IPS-15b (cell line): ENCODE data around the gene DNAL4.

Source experiments
- H3K27me3 ChIP-seq: one replicate; pipeline ENCODE4 v1.6.1; 2013; ENCODE audit warnings: low read length; ENCODE audit not compliant: control insufficient read depth, insufficient read depth
- H3K36me3 ChIP-seq: one replicate; pipeline ENCODE4 v1.6.1; 2013; ENCODE audit warnings: low read length; ENCODE audit not compliant: control insufficient read depth, insufficient read depth
- H3K4me1 ChIP-seq: one replicate; pipeline ENCODE4 v1.6.1; 2013; ENCODE audit warnings: mild to moderate bottlenecking, low read length; ENCODE audit not compliant: control insufficient read depth, insufficient read depth
- H3K4me3 ChIP-seq: one replicate; pipeline ENCODE4 v1.5.1; 2013; ENCODE audit warnings: low read depth, low read length
- H3K9ac ChIP-seq: one replicate; pipeline ENCODE4 v1.6.1; 2013; ENCODE audit warnings: low read depth, mild to moderate bottlenecking, low read length
- H3K9me3 ChIP-seq: one replicate; pipeline ENCODE4 v1.6.1; 2013; ENCODE audit warnings: mild to moderate bottlenecking, low read length; ENCODE audit not compliant: control insufficient read depth, insufficient read depth

Gene DNAL4

DNA sequence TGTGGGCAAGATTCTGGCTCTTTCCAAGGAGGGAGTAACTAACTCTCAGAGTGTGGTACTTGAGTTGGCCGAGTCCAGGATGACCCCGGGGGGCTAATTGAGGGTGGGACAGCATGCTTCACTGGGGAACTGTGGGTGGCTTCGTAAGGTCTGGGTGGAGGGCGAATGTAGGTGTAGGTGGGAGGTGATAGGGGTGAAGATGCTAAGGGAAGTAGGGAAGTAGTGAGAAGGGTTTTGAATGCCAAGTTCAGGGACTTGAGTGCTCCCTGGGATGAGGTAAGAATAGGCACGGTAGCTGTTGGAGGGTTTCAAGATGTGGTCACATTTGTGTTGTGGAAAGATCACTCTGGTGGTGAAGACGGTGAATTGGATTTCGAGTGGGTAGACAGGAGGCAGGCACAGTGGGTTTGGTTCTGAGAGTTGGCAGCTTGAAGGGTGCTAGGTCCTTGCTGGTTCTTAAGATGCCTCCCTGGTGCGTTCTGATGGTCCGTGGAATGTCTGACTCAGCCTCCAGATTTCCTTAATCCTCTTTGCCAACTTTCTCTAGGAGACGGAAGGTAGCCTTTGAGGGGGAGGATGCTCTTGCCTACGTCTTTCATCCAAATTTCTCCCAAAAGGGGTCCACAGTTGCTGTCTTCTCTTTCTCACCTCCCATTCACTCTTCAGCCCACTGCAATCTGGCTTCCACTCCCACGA lies 2.5 kb upstream of the DNAL4 start:
- Histone ChIP-seq H3K4me3 (no peak overlapping the region), H3K4me1 (no peaks in the 10 kb centered on the region), H3K9me3 (no peaks in the 10 kb centered on the region), H3K9ac (no peak overlapping the region), H3K36me3 (no peaks in the 10 kb centered on the region), H3K27me3 (peaks cover 30% of the 10 kb centered on the region)

DNA sequence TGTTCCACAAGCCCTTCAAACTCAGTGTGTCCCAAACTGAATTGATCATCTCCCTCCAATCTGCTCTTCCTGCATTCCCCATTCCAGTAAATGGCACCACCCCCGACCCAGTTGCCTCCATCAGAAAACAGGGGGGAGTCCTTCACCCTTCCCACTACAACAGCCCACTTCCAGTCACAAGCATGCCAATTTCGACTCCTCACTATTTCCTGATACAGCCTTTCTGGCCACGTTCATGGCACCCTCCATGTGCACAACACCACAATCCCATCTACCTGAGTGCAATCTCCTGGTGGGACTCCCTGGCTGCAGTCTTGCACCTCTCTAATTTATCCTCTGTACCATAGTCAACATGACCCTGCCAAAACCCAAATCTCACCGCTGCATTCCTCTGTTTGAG lies 1.6 kb upstream of the DNAL4 start:
- Histone ChIP-seq H3K27me3 (peaks cover 25% of the 10 kb centered on the region), H3K9me3 (no peaks in the 10 kb centered on the region), H3K36me3 (no peaks in the 10 kb centered on the region)

DNA sequence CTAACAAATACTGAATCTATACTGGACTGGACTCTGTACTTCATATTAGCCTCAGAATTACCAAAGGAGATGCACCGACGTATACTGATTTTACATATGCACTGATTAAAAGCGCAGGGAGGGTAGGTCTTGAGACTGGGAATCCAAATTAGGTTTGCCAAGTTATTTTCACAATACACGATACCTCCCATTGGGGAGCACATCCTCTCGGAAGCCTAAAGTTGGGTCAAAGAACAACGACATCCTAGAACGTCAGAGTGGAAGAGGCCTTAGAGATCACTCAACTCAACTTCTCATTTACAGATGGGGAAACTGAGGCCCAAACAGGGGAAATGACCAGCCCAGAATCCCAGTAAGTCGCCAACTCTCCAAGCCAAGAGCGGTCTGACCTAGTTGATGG lies 626 bp downstream of the DNAL4 start:
- H3K9me3 ChIP-seq: no peaks in the 10 kb centered on the region
- H3K4me1 ChIP-seq: no peaks in the 10 kb centered on the region
- H3K4me3 ChIP-seq: peak overlapping the region; percentile 80
- no peaks in the 10 kb centered on the region for H3K36me3 ChIP-seq
- H3K9ac ChIP-seq: peak overlapping the region; percentile 73
- H3K27me3 ChIP-seq: peaks cover 15% of the 10 kb centered on the region

More for the DNA sequence above, 1.6 kb upstream of the DNAL4 start:
- no peaks in the 10 kb centered on the region for H3K4me1 ChIP-seq
- H3K4me3 ChIP-seq: no peak overlapping the region
- H3K9ac ChIP-seq: no peak overlapping the region

DNA sequence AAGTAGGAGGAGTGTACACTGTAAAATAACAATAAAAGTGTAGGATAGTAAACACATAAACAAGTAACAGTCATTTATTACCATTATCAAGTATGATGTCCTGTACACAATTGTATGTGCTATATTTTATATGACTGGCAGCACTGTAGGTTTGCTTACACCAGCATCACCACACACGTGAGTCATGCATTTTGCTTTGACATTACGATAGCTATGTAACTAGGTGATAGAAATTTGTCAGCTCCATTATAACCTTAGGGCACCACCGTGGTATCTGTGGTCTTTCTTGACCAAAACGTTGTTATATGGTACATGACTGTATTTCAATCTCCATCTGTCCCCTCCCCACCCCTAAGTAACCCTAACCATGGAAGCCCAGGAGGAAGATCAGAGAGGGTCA lies 1.1 kb downstream of the DNAL4 start:
- Histone ChIP-seq H3K9ac (no peak overlapping the region), H3K9me3 (no peaks in the 10 kb centered on the region), H3K27me3 (peaks cover 11% of the 10 kb centered on the region), H3K4me1 (no peaks in the 10 kb centered on the region), H3K36me3 (no peaks in the 10 kb centered on the region), H3K4me3 (peak overlapping the region; percentile 80)

DNA sequence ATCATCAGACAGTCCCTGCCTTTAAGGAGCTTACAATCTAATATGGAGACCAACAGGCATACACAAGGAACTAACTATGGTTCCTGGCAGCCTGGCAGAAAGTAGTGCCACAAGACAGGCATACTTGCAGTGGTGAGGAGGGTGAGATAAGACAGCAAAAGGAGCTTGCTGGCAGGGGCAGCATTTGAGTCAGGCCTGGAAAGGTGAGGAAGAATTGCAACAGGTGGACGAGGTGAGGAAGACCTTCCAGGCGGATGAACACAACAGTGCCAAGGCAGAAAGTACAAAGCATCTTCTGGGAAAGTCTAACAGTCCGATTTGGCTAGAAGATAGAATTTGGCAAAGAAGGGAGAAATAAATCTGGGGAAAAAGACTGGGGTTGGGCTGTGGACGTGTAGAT lies 4.3 kb downstream of the DNAL4 start:
- H3K4me3 ChIP-seq: no peak overlapping the region
- no peaks in the 10 kb centered on the region for H3K4me1 ChIP-seq
- no peaks in the 10 kb centered on the region for H3K9me3 ChIP-seq
- no peaks in the 10 kb centered on the region for H3K36me3 ChIP-seq
- no peaks in the 10 kb centered on the region for H3K27me3 ChIP-seq
- H3K9ac ChIP-seq: no peak overlapping the region

DNA sequence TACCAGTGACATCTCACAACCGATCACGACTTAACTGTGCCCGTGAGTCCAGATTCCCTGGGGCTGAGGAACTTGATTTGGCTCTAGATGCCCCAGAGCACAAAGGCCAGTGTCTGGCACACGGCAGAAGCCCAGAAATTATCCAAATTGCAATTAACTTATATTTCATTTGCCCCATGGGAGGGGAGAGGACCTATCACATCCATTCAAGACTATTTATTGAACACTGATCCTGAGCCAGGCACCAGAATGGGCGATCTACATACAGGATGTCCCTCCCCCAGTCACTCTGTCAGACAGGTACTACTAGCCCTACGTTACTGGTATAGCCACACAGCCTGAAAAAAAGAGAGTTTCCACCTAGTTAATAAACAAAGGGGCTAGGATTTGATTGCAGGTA lies 5.1 kb downstream of the DNAL4 start:
- Histone ChIP-seq H3K9me3 (no peaks in the 10 kb centered on the region), H3K36me3 (no peaks in the 10 kb centered on the region), H3K4me1 (no peaks in the 10 kb centered on the region), H3K4me3 (no peak overlapping the region), H3K27me3 (no peaks in the 10 kb centered on the region), H3K9ac (no peak overlapping the region)

DNA sequence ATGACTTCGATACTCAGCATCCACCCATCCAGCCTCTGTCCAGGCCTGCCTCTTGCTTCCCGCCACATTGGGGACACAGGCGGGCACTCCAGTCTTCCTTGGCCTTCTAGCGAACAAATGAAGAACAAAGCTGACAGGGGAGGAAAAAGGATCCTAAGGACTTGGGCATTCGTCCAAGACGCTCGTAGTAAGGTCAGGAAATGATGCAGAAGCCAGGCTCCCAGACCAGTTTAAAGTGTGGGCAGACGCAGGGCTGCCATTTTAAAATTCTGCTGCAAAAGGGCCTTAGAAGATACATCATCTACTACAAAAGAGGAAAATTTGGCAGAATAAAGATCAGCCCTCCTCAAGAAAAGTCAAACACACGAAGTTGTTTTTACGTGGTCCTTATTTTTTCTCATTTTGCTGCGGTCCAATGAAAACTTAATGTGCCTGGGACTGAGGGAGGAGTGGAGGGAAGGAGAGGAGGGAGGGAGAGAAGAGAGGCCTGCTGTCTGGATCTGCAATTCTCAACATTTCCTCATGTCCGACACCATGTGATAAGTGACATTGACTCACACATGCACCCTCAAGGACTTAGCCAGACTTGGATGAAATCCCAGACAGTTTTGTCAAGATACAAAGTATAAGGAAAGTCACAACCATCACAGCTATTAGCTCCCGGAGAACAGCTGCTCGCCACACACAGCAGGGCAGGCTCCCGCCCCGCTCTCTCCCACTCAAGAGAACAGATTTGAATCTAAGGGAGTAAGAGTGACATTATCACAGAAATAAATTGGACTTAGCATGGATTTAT lies 5.7 kb downstream of the DNAL4 start:
- H3K9me3 ChIP-seq: no peaks in the 10 kb centered on the region
- no peaks in the 10 kb centered on the region for H3K4me1 ChIP-seq
- H3K27me3 ChIP-seq: no peaks in the 10 kb centered on the region
- no peak overlapping the region for H3K4me3 ChIP-seq
- H3K9ac ChIP-seq: no peak overlapping the region
- no peaks in the 10 kb centered on the region for H3K36me3 ChIP-seq

DNA sequence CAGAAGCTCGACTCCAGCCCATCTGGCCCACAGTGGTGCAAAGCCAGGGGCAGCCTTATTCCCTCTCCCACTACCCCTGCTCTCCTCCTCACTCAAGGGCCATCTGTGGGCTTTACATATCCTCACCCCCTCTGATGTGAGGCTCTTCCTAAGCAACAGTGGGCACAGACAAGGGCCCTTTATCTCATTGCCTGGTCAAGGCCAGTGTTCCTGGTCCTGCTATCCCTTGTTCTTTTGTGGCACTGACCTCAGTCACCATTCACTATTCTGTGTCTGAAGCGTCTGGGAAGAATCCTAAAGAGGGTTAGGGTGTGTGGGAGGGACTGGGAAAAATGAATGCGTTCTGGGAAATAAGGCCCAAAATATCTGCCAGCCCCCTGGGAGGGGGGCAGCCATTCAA lies 7.3 kb downstream of the DNAL4 start:
- no peak overlapping the region for H3K4me3 ChIP-seq
- H3K9me3 ChIP-seq: no peaks in the 10 kb centered on the region
- H3K27me3 ChIP-seq: no peaks in the 10 kb centered on the region
- no peaks in the 10 kb centered on the region for H3K36me3 ChIP-seq
- H3K9ac ChIP-seq: no peak overlapping the region
- no peaks in the 10 kb centered on the region for H3K4me1 ChIP-seq

DNA sequence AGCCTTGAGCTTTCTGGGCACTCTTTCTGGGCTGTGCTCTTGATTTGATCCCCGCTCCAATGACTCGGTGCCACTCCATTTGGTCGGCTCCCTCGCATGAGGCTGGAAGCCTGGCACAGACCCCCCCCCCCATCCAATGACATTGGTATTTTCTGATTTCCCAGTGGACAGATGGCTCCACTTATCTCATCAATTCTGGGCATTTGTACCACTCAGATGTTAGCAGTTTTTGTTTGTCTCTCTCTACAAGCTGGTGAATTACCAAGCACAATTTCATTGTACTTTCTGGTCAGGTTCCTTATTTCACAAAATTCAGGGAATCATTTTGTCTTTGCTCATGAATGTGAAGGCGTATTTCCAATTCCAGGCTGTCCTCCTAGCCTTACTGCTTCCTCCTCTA lies 9.1 kb downstream of the DNAL4 start:
- H3K4me1 ChIP-seq: no peaks in the 10 kb centered on the region
- no peaks in the 10 kb centered on the region for H3K9me3 ChIP-seq
- no peaks in the 10 kb centered on the region for H3K27me3 ChIP-seq
- H3K9ac ChIP-seq: no peak overlapping the region
- H3K4me3 ChIP-seq: no peak overlapping the region
- no peaks in the 10 kb centered on the region for H3K36me3 ChIP-seq

DNA sequence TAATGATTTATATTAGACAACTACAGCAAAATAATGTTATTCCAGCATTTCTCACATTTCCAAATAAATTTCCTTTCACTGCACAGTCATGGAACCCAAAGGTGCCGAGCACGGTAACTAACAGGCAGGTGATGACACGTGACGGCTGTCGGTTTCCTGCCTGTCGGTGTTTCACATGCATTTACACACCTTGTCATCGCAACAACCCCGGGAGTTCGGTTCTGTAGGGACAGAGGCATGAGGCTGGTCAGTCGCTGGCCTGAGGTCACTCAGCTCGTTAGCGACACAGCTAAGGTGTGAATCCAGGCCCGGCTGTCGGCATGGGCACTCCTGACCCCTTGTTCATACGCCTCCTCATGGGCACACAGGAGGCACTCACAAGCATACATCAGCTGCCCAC lies 9.9 kb downstream of the DNAL4 start:
- H3K9ac ChIP-seq: no peak overlapping the region
- H3K4me1 ChIP-seq: no peaks in the 10 kb centered on the region
- H3K27me3 ChIP-seq: no peaks in the 10 kb centered on the region
- H3K36me3 ChIP-seq: no peaks in the 10 kb centered on the region
- H3K9me3 ChIP-seq: no peaks in the 10 kb centered on the region
- no peak overlapping the region for H3K4me3 ChIP-seq

DNA sequence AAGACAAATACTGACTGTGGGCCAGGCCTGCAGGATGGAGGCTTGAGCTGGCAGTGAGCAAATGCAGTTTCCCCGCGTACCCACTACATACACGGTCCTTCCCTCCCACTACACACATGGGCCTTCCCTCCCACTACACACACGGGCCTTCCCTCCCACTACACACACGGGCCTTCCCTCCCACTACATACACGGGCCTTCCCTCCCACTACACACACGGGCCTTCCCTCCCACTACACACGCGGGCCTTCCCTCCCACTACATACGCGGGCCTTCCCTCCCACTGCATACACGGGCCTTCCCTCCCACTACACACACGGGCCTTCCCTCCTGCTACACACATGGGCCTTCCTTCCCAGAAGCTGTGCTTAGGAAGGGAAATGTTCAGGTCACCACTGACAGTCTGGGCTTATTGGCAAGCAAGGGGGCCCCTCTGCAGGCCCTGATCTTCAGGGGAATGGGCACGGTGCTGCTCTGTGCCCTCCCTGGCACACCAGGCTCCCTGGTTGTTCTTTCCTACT lies 10.8 kb downstream of the DNAL4 start:
- Histone ChIP-seq H3K9me3 (no peaks in the 10 kb centered on the region), H3K27me3 (no peaks in the 10 kb centered on the region), H3K36me3 (no peaks in the 10 kb centered on the region), H3K4me1 (no peaks in the 10 kb centered on the region), H3K9ac (no peak overlapping the region), H3K4me3 (no peak overlapping the region)
